Kidney epithelial cell (primary cell): ENCODE measurements around the gene ARFGEF3. TPM values are rescaled to one million over a fixed set of nuclear protein-coding genes. Genes with fewer than 3 reads are reported as not detected.

Experiments
- DNase-seq: peaks from one replicate; pipeline ENCODE4 v3.0.0-alpha.2; 2010; ENCODE audit warnings: low read depth
- H3K27me3 ChIP-seq: 2 replicates; pipeline ENCODE4 v1.6.0; 2011; ENCODE audit warnings: low read length; ENCODE audit not compliant: control insufficient read depth, insufficient read depth
- H3K36me3 ChIP-seq: 2 replicates; pipeline ENCODE4 v1.5.1; 2011; ENCODE audit warnings: low read length; ENCODE audit not compliant: control insufficient read depth, insufficient read depth
- H3K4me3 ChIP-seq: 2 replicates; pipeline ENCODE4 v1.5.1; 2011; ENCODE audit warnings: low read depth, mild to moderate bottlenecking, control low read depth, low read length
- CTCF ChIP-seq: IDR thresholded peaks from 2 replicates; pipeline ENCODE4 v1.5.1; 2011; ENCODE audit warnings: mild to moderate bottlenecking, moderate library complexity, low read length, control low read depth, inconsistent platforms; ENCODE audit not compliant: insufficient read depth, poor library complexity, severe bottlenecking
- total RNA-seq: library from RNA; depleted of rRNA; stranded (reverse); fragments of >200 nt; gene quantifications from 2 replicates; pipeline ENCODE4 v1.2.3, GENCODE V29; 2015

Gene ARFGEF3
- total RNA-seq, 1 donor from 2014 or later = 11.1 TPM

DNA sequence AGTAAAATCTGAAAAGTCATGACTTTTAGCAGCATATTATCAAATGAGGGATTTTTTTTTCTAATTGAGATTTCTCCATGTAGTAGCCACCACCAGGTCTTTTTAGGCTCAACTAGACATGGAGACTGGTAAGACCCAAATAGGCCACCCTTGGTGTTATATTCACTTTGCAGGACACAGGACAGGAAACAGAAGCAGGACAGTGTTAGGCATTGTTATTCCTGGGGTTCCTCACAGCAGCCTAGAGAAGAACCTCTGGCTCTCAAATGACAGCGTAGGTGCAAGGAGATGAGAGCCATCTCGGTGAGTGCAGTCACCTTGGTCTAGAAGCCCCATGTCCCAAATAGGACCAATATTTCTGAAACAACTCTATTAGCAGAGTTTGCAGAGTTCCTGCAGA is 75.7 kb downstream of the ARFGEF3 start:
- no peak for TF ChIP-seq CTCF
- DNase-seq = no peak
- no peaks in the 10 kb centered on the region for H3K27me3 ChIP-seq
- H3K4me3 ChIP-seq = no peak overlapping the region
- no peaks in the 10 kb centered on the region for H3K36me3 ChIP-seq

- H3K36me3 ChIP-seq = no peaks in the 10 kb centered on the region
- TF ChIP-seq CTCF = no peak
- no peak overlapping the region for H3K4me3 ChIP-seq
These were observed 76.6 kb downstream of the ARFGEF3 start for GRCh38 chr6:138238368-138238767.

DNA sequence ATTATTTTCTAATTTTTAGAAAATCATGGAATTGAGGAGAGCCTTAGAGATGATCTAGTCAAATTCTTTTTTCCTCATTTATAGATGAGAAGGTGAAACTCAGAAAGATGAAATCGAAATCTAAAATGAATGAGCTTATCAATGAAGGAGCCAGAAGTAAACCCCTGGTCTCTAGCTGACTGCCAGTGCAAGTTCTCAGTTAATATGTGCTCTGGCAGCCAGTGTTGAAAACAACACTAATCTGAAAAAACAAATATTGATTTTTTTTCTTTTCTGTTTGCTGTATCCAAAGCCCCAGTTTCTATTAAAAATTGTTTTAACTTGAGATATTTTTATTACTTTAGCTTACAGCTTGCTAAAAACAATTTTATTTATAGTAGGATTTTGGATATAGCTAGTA is 78.0 kb downstream of the ARFGEF3 start:
- no peaks in the 10 kb centered on the region for H3K36me3 ChIP-seq
- H3K4me3 ChIP-seq = no peak overlapping the region
- TF ChIP-seq CTCF = no peak
- DNase-seq = no peak
- H3K27me3 ChIP-seq = no peaks in the 10 kb centered on the region

More at GRCh38 chr6:138238368-138238767, 76.6 kb downstream of the ARFGEF3 start:
- H3K27me3 ChIP-seq = no peaks in the 10 kb centered on the region
- DNase-seq = no peak

GRCh38 chr6:138240476-138241245 is 78.9 kb downstream of the ARFGEF3 start:
- H3K27me3 ChIP-seq = no peaks in the 10 kb centered on the region
- no peaks in the 10 kb centered on the region for H3K36me3 ChIP-seq
- no peak for DNase-seq
- TF ChIP-seq CTCF = no peak
- H3K4me3 ChIP-seq = no peak overlapping the region

GRCh38 chr6:138241381-138241780 is 79.6 kb downstream of the ARFGEF3 start:
- Histone ChIP-seq H3K27me3 (no peaks in the 10 kb centered on the region), H3K4me3 (no peak overlapping the region), H3K36me3 (no peaks in the 10 kb centered on the region)
- no peak for DNase-seq
- no peak for TF ChIP-seq CTCF

GRCh38 chr6:138241934-138242333 is 80.2 kb downstream of the ARFGEF3 start:
- Histone ChIP-seq H3K36me3 (no peaks in the 10 kb centered on the region), H3K27me3 (no peaks in the 10 kb centered on the region), H3K4me3 (no peak overlapping the region)
- TF ChIP-seq CTCF = no peak
- no peak for DNase-seq
